ENCODE results near the gene TBC1D9.

TBC1D9 gene

DNA sequence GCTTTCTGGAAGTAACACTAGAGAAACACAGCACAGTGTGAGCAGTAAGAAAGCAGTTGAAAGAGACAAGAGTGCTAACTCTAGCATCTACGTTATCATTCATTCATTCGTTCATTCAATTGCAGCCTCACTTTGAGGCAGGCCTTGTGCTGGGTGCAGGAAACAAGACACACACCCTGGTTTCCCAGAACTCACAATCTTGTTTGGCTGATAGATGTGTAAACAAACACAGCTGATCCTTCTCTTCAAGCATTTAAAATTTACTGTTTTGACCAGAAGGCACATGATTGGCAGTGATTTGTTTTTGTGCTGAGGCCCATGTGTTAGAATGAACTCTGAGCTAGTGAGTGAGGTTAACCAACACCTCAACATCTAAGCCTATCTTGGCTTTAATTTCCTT is 20.4 kb upstream of the TBC1D9 start:
- Histone ChIP-seq H3K9ac (ENCODE audit: low read length) (no peak overlapping the region), H3K9me3 (ENCODE audit: insufficient read depth, low read length) (no peaks in the 10 kb centered on the region), H3K27ac (ENCODE audit: low read depth, low read length) (no peak overlapping the region), H3K79me2 (ENCODE audit: insufficient read depth, low read length) (no peaks in the 10 kb centered on the region), H3K27me3 (ENCODE audit: low read length) (no peaks in the 10 kb centered on the region), H3K4me2 (ENCODE audit: low read depth, low read length, poor library complexity, severe bottlenecking) (no peak overlapping the region), H3F3A (ENCODE audit: insufficient read depth) (no peaks in the 10 kb centered on the region), H4K20me1 (ENCODE audit: low read depth, low read length) (no peaks in the 10 kb centered on the region), H3K9me2 (replicated peaks; ENCODE audit: insufficient read depth, low read length) (no peaks in the 10 kb centered on the region), H3K36me3 (ENCODE audit: low read length) (no peaks in the 10 kb centered on the region), H3K4me3 (ENCODE audit: insufficient read depth, low read length, poor library complexity, severe bottlenecking) (no peak overlapping the region), H2AFZ (ENCODE audit: low read depth, low read length, severe bottlenecking) (no peak overlapping the region)
- TF ChIP-seq, protein P1, sequence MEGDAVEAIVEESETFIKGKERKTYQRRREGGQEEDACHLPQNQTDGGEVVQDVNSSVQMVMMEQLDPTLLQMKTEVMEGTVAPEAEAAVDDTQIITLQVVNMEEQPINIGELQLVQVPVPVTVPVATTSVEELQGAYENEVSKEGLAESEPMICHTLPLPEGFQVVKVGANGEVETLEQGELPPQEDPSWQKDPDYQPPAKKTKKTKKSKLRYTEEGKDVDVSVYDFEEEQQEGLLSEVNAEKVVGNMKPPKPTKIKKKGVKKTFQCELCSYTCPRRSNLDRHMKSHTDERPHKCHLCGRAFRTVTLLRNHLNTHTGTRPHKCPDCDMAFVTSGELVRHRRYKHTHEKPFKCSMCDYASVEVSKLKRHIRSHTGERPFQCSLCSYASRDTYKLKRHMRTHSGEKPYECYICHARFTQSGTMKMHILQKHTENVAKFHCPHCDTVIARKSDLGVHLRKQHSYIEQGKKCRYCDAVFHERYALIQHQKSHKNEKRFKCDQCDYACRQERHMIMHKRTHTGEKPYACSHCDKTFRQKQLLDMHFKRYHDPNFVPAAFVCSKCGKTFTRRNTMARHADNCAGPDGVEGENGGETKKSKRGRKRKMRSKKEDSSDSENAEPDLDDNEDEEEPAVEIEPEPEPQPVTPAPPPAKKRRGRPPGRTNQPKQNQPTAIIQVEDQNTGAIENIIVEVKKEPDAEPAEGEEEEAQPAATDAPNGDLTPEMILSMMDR (IDR thresholded peaks at IDR 0.05; ENCODE audit: insufficient read depth, low read length, poor library complexity, severe bottlenecking): no peak
- TF ChIP-seq EZH2phosphoT487 (conservative IDR thresholded peaks at IDR 0.05; ENCODE audit: low read length): no peak

DNA sequence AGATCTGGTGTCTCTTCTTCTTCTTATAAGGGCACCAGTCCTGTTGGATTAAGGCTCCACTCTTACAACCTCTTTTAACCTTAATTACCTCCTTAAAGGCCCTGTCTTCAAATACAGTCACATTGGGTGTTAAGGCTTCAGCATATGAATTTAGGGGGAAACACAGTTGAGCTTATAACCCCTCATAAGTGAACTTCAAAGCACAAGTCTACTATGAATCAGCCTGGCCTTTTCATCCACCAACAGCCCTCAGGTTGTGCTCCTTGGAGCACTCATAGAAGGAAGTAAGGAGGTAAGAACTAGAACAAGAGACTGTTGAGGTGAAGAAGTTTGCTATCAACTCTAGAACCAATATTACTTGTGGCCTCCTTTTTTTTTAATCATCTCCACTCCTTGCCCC is 18.8 kb upstream of the TBC1D9 start:
- Histone ChIP-seq H3K27ac (ENCODE audit: low read depth, low read length) (no peak overlapping the region), H3K36me3 (ENCODE audit: low read length) (no peaks in the 10 kb centered on the region), H4K20me1 (ENCODE audit: low read depth, low read length) (no peaks in the 10 kb centered on the region), H3K9ac (ENCODE audit: low read length) (no peak overlapping the region), H2AFZ (ENCODE audit: low read depth, low read length, severe bottlenecking) (no peak overlapping the region), H3K27me3 (ENCODE audit: low read length) (no peaks in the 10 kb centered on the region), H3K79me2 (ENCODE audit: insufficient read depth, low read length) (no peaks in the 10 kb centered on the region), H3K9me2 (replicated peaks; ENCODE audit: insufficient read depth, low read length) (no peaks in the 10 kb centered on the region), H3K4me3 (ENCODE audit: insufficient read depth, low read length, poor library complexity, severe bottlenecking) (no peak overlapping the region), H3K4me2 (ENCODE audit: low read depth, low read length, poor library complexity, severe bottlenecking) (no peak overlapping the region), H3F3A (ENCODE audit: insufficient read depth) (no peaks in the 10 kb centered on the region), H3K9me3 (ENCODE audit: insufficient read depth, low read length) (no peaks in the 10 kb centered on the region)
- TF ChIP-seq, protein P1 (IDR thresholded peaks at IDR 0.05; ENCODE audit: insufficient read depth, low read length, poor library complexity, severe bottlenecking): no peak
- no peak for TF ChIP-seq EZH2phosphoT487 (conservative IDR thresholded peaks at IDR 0.05; ENCODE audit: low read length)

GRCh38 chr4:140774510-140774909 is 18.3 kb upstream of the TBC1D9 start:
- TF ChIP-seq EZH2phosphoT487 (conservative IDR thresholded peaks at IDR 0.05; ENCODE audit: low read length): no peak
- TF ChIP-seq, protein P1 (IDR thresholded peaks at IDR 0.05; ENCODE audit: insufficient read depth, low read length, poor library complexity, severe bottlenecking): no peak
- Histone ChIP-seq H3K4me3 (ENCODE audit: insufficient read depth, low read length, poor library complexity, severe bottlenecking) (no peak overlapping the region), H2AFZ (ENCODE audit: low read depth, low read length, severe bottlenecking) (no peak overlapping the region), H3K9ac (ENCODE audit: low read length) (no peak overlapping the region), H3F3A (ENCODE audit: insufficient read depth) (no peaks in the 10 kb centered on the region), H3K9me2 (replicated peaks; ENCODE audit: insufficient read depth, low read length) (no peaks in the 10 kb centered on the region), H3K27me3 (ENCODE audit: low read length) (no peaks in the 10 kb centered on the region), H4K20me1 (ENCODE audit: low read depth, low read length) (no peaks in the 10 kb centered on the region), H3K9me3 (ENCODE audit: insufficient read depth, low read length) (no peaks in the 10 kb centered on the region), H3K79me2 (ENCODE audit: insufficient read depth, low read length) (no peaks in the 10 kb centered on the region), H3K27ac (ENCODE audit: low read depth, low read length) (no peak overlapping the region), H3K4me2 (ENCODE audit: low read depth, low read length, poor library complexity, severe bottlenecking) (no peak overlapping the region), H3K36me3 (ENCODE audit: low read length) (no peaks in the 10 kb centered on the region)

Measured in SU-DHL-6 (cell line).